Measurements from ENCODE around the gene SLC35F5. TPM values are rescaled to one million over a fixed set of nuclear protein-coding genes. Genes with fewer than 3 reads are reported as not detected.

SLC35F5 gene, protein sequence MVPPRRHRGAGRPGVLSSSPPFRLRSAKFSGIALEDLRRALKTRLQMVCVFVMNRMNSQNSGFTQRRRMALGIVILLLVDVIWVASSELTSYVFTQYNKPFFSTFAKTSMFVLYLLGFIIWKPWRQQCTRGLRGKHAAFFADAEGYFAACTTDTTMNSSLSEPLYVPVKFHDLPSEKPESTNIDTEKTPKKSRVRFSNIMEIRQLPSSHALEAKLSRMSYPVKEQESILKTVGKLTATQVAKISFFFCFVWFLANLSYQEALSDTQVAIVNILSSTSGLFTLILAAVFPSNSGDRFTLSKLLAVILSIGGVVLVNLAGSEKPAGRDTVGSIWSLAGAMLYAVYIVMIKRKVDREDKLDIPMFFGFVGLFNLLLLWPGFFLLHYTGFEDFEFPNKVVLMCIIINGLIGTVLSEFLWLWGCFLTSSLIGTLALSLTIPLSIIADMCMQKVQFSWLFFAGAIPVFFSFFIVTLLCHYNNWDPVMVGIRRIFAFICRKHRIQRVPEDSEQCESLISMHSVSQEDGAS
- total RNA-seq: 100 to 1,000 TPM in 1 of 4 donors, 10 to 100 TPM in 3; 64.2 to 106 (median 78.8) TPM

GRCh38 chr2:113756355-113757137 is at the start of gene SLC35F5:
TSS of gene SLC35F5 (minus strand) at chr2:113756642. CDS start at chr2:113756409, 233 bp downstream.
- TF ChIP-seq CTCF (IDR thresholded peaks at IDR 0.05; ENCODE audit: low read depth): no peak

DNA sequence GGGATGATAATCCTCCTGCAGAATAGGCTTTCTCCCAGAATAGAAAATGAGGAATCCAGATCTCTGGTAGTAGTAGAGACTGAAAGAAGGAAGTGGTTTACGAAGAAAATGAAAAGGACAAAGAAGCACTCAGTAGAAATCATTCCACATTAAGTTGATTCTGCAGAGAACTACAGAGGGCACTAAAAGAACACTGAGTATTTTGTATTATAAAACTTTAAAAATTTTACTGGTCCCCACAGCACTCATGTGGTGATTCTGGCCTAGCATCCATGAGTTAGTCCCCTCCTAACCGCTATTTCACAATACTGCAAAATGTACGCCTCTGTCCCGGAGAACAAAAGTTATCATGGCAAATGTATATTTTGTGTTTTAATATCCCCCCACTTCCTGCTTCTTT is 42.9 kb upstream of the SLC35F5 start:
- no peak for TF ChIP-seq CTCF (IDR thresholded peaks at IDR 0.05; ENCODE audit: low read depth)

DNA sequence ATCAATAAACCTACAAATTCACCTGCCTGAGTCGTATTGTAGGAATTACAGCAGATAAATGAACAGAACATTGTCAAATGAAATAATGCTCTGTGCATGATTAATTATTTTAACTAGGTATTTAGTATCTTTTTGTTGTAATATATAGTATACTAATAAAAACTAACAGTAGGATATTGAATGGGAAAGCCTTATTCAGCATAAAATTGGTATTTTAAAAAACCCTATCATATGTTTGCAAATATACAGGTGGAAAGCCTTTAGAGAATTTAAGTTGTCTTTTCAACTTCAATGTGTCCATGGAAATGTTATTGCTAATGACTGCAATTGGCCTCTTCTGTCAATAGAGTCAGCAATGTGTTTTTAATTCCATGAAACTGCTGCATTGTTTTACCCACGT is 40.8 kb upstream of the SLC35F5 start:
- TF ChIP-seq CTCF (IDR thresholded peaks at IDR 0.05; ENCODE audit: low read depth): no peak

DNA sequence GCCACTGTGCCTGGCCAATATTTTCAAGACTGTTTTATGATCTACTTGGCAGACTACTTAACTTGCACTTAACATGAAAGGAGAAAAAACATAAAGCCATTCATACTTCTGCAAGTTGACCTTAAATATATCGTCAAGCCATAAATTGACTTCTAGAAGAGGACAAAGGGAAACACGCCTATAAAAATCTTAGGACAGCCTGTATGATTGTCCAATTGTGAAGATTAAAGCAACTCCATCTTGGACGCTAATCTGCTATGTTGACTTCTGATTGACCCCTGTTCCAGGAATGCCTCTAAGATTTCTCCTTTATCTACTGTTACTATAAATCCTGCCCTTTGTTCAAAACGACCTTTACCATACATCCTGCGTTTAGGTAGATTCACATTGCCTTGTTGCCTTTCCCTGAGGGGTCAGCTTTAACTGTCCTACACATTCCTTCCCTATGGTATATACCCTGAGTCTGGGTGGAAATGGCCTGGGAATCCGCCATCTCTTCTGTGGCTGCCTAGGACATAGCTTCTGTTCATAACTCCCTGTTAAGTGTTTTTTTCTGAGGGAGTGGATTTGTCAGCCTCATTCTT is 40.2 kb upstream of the SLC35F5 start:
- no peak for TF ChIP-seq CTCF (IDR thresholded peaks at IDR 0.05; ENCODE audit: low read depth)

- no peak for TF ChIP-seq CTCF (IDR thresholded peaks at IDR 0.05; ENCODE audit: low read depth)
Observed at GRCh38 chr2:113795405-113795920, 39.0 kb upstream of the SLC35F5 start.

DNA sequence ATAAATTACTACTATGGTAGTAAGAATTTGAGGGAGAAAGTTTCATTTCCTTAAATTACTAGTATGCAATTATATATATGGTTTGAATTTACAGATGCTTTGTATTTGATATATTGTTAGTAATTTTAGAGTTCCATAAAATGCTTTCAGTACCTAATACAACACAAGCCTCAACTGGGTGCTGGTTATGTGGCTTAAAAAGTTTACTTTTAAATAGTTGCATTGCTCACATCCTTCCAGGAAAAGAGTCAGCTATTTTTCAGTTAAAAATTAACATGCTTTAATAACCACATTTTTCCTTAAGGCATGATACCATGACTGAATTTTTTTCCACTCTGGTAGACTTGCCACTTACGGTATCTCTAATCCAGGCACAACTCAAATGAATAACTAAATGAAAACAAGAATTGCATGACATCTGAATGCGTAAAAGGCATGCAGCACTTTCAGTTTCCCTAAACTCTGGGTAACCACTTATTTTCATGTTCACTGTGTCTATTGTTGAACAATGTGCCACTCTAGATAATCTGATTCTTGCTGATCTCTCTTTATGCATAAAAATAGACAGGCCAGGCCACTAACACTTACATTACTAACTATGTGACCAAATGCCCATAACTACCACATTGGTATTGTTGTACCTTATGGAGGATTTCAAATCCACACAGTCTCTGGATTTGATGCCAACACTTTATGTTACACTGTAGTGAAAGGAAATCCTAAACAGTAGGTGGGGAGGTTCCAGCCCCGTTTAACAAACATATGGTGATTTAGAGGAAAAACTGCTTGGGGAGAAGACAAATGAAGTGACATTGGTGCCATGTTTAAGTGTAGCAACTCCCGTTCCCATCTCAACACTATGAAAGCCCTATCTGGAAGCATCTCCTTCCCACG is 35.5 kb upstream of the SLC35F5 start:
- no peak for TF ChIP-seq CTCF (IDR thresholded peaks at IDR 0.05; ENCODE audit: low read depth)
